ENCODE data around the gene GTF2IRD1.

GRCh38 chr7:74479961-74480829, 26.5 kb downstream of the GTF2IRD1 start:
- TF ChIP-seq POLR2AphosphoS5 (IDR thresholded peaks at IDR 0.05; ENCODE audit: low read depth, low read length), result no peak
- no peak for TF ChIP-seq POLR2A (IDR thresholded peaks at IDR 0.05; ENCODE audit: low read depth, low read length)
